Fibroblast of lung (primary cell): ENCODE measurements around the gene ATP10A.

Experiments
- EZH2 ChIP-seq: IDR thresholded peaks from 2 replicates; pipeline ENCODE4 v1.5.1; 2012; ENCODE audit warnings: low read length, control low read depth, mild to moderate bottlenecking; ENCODE audit errors: missing control alignments
- TF ChIP-seq, protein P1 (sequence below), 2 donors: IDR thresholded peaks in 1 of 2; conservative IDR thresholded peaks in 1 of 2; 1 replicate in 1 of 2; 2 replicates in 1 of 2; pipeline ENCODE4 v1.5.1; 2011 to 2012; ENCODE audit warnings: low read length in 2 of 2, control low read depth in 1 of 2, inconsistent platforms in 1 of 2, low read depth in 1 of 2, mild to moderate bottlenecking in 1 of 2

GRCh38 chr15:25863968-25864580 lies 947 bp upstream of the ATP10A start:
- no peak for TF ChIP-seq EZH2
- TF ChIP-seq, protein P1, sequence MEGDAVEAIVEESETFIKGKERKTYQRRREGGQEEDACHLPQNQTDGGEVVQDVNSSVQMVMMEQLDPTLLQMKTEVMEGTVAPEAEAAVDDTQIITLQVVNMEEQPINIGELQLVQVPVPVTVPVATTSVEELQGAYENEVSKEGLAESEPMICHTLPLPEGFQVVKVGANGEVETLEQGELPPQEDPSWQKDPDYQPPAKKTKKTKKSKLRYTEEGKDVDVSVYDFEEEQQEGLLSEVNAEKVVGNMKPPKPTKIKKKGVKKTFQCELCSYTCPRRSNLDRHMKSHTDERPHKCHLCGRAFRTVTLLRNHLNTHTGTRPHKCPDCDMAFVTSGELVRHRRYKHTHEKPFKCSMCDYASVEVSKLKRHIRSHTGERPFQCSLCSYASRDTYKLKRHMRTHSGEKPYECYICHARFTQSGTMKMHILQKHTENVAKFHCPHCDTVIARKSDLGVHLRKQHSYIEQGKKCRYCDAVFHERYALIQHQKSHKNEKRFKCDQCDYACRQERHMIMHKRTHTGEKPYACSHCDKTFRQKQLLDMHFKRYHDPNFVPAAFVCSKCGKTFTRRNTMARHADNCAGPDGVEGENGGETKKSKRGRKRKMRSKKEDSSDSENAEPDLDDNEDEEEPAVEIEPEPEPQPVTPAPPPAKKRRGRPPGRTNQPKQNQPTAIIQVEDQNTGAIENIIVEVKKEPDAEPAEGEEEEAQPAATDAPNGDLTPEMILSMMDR (conservative IDR thresholded peaks at IDR 0.05 in 1 of 2, IDR thresholded peaks at IDR 0.05 in 1 of 2; ENCODE audit: low read depth in 1 of 2, low read length in 2 of 2): no peak
